ENCODE measurements around the gene CCDC192. TPM values are rescaled to one million over a fixed set of nuclear protein-coding genes. Genes with fewer than 3 reads are reported as not detected.
"Not testable (repeated sequence)": the region's sequence is repeated elsewhere in the genome, so short reads cannot be mapped to it uniquely, and the experiment has no call there.

The CCDC192 gene, protein sequence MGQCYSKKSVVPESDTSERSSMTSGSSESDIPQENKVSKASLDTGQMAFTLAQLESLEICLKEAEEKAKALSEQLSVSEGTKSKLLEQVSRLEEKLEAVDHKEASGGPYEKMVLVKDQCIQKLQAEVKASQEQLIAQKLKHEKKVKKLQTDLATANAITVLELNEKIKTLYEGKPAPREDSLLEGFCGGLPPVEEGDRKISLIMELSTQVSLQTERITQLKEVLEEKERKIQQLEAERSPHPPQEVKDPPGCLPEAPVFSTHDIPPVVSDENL
- total RNA-seq (not detected), polyA plus RNA-seq (0.41 TPM)

DNA sequence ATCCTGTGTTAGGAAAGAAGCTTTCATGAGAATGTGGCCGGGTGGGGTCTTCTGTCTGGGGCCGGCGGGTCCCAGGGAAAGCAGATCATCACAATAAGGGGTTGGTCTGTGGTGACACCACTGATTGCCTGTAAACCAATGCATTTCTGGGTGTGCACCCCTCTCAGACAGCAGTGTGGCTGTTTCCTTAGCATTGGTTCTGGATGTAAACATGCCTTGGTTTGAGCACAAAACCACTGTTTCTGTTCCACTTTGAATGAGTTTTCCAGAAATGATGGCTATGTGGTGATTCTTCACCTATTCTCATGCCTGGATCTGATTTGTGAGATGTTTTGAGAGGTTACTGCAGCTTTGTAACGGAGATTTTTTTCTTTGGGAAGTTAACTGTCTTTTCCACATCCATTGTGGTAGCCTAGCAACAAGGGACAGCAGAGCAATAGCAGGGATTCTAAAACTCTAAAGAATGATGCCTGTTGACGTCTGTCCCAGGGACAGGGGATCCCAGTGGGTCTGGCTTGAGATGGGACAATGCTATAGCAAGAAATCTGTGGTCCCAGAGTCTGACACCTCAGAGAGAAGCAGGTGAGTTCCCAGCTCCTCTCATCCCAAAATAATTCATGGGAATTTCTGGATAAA, at the start of gene CCDC192:
CCDC192 (plus strand) TSS at position 466 of the 636 bp plus-strand sequence; CDS start at position 521, 55 bp downstream.
- peaks cover 3% of the 10 kb centered on the region for H3K4me1 ChIP-seq (ENCODE audit: insufficient read depth)
- H3K27ac ChIP-seq (ENCODE audit: low read depth): no peak within 1 kb of the TSS
- WGBS: 75% methylated on average over 5 of the region's 5 CpGs
- no peak for DNase-seq (ENCODE audit: extremely low spot score)
- H3K4me3 ChIP-seq (ENCODE audit: low read depth, low read length): no peak within 1 kb of the TSS
- H3K36me3 ChIP-seq (ENCODE audit: insufficient read depth): no peaks in the 10 kb centered on the region

DNA sequence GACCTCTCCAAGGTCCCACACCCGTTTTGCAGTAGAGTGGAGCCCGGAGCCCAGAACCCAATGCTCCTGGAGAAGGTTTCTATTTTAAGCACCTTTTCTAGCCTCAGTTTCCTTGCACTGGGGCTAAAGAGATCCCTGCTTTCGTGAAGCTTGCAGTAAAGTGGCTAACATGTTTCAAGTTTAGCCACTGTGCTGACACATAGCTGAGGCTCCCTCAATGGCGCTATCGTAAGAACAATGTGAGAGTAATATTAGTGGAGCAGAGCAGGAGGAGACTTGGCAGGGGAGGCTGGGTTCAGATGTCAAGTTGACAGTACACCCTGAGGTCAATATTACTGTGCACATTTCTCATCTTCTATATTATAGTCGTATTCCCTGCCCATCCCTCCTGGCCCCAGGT, 46.4 kb upstream of the CCDC192 start:
- Histone ChIP-seq H3K4me3 (ENCODE audit: low read depth, low read length) (no peak overlapping the region), H3K4me1 (ENCODE audit: insufficient read depth) (no peaks in the 10 kb centered on the region), H3K36me3 (ENCODE audit: insufficient read depth) (no peaks in the 10 kb centered on the region), H3K27ac (ENCODE audit: low read depth) (no peak overlapping the region)
- DNase-seq (ENCODE audit: extremely low spot score): no peak
- 80% methylated on average over 6 of the region's 6 CpGs for whole genome bisulfite sequencing

DNA sequence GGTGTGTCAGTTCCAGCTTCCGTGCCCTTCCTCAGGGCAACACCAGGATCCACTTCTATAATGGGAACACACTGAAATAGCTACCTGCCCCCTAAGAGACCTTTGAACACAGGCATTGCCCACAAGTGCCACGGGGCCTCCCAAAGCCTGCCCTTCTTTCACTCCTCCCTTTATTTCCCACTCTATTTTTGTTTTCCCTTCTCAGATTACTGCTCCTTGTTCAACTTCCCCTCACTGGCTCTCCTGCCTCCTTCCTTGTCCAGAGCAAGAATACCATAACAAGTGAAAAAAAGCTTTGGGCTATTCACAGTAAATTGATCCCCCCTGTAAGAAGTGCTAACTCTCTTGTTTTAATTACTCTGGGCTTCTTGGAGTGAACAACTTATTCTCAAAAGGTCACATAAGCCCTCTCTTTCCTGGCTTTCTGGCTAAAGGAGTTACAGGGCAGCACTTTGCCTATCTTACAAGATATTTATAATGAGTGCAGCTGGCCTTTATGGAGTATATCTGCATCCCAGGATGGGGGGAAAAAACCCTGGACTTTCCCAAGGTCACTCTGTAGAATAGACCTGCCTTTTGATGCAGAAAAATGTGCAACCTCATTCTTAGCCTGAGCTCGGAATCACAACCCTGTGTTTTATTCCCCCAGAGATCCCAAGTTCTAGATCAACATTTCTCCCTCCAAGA, 43.0 kb upstream of the CCDC192 start:
- Histone ChIP-seq H3K27ac (ENCODE audit: low read depth) (no peak overlapping the region), H3K4me1 (ENCODE audit: insufficient read depth) (no peaks in the 10 kb centered on the region), H3K4me3 (ENCODE audit: low read depth, low read length) (no peak overlapping the region), H3K36me3 (ENCODE audit: insufficient read depth) (no peaks in the 10 kb centered on the region)
- no peak for DNase-seq (ENCODE audit: extremely low spot score)
- 62% methylated on average over 3 of the region's 3 CpGs for WGBS

DNA sequence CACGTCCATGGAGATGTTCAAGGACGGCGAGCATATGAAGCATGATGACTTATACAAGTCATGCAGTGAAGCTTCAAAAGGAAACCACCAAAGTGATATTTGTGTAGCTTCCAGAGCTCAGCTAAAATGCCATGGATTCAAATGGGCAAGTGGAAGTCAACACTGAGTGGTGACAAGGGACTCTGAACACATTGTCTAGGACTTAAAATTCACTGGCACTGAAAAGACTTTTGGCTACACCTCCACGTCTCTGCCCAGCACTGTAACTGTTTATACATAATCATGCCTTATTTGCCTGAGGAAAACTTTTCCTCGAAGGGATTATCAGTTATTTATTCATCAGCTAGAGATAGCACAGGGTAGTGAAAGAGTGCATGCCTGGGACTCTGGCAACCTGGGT, 39.1 kb upstream of the CCDC192 start:
- Histone ChIP-seq H3K36me3 (ENCODE audit: insufficient read depth) (no peaks in the 10 kb centered on the region), H3K4me3 (ENCODE audit: low read depth, low read length) (no peak overlapping the region), H3K4me1 (ENCODE audit: insufficient read depth) (no peaks in the 10 kb centered on the region), H3K27ac (ENCODE audit: low read depth) (no peak overlapping the region)
- 73% methylated on average over 5 of the region's 5 CpGs for WGBS
- DNase-seq (ENCODE audit: extremely low spot score): no peak

DNA sequence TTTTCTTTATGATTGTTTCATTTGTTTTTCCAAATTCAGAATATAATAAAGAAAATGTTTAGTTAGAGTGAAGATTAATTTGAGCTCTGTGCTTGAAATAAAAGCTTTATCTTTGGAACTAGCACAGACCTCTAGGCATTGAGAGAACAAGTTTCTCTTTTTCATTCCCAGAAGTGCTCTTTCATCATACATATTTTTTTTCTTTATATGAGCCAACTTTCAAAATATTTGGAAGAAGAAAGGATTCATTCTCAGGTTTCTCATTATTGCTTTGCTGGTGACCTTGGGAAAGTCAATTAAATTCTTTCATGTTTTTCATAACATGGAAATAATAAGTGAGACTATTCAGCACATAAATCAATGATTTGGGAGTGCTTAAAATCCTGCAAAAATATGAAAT, 37.5 kb upstream of the CCDC192 start:
- H3K4me1 ChIP-seq (ENCODE audit: insufficient read depth): no peaks in the 10 kb centered on the region
- DNase-seq (ENCODE audit: extremely low spot score): no peak
- H3K4me3 ChIP-seq (ENCODE audit: low read depth, low read length): no peak overlapping the region
- H3K36me3 ChIP-seq (ENCODE audit: insufficient read depth): no peaks in the 10 kb centered on the region
- H3K27ac ChIP-seq (ENCODE audit: low read depth): no peak overlapping the region

DNA sequence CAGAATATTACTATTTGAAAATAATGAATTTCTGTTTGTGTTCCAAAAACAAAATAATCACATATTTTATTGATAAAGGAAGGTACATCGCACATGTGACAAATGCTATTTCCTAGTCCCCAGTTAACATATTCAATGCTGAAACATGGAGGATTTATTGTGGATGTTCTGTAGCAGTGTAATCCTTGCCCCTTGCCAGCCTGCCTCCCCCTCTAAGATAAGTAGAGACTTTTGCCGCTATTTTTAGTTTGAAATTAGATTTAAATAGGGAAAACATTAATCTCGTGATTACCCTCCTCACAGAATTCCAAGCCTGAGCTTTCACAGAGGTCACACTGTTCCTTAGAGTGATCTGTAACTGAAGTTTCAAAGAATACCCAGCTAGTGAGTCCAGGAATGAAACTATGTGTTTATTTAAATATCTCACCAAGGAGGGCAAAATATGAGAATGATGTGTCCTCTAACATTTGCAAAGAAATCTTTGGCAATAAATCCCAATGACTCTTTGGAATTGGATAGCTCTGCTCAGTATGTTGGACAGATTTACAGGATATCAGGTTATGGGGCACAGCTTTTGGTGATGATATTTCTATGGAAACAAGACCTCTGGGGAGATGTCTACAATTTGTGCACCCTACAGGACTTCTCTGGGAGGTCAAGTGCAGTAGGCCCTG, 37.0 kb upstream of the CCDC192 start:
- H3K4me1 ChIP-seq (ENCODE audit: insufficient read depth): no peaks in the 10 kb centered on the region
- no peak for DNase-seq (ENCODE audit: extremely low spot score)
- no peaks in the 10 kb centered on the region for H3K36me3 ChIP-seq (ENCODE audit: insufficient read depth)
- 55% methylated on average over 3 of the region's 3 CpGs for WGBS
- no peak overlapping the region for H3K4me3 ChIP-seq (ENCODE audit: low read depth, low read length)
- H3K27ac ChIP-seq (ENCODE audit: low read depth): no peak overlapping the region

DNA sequence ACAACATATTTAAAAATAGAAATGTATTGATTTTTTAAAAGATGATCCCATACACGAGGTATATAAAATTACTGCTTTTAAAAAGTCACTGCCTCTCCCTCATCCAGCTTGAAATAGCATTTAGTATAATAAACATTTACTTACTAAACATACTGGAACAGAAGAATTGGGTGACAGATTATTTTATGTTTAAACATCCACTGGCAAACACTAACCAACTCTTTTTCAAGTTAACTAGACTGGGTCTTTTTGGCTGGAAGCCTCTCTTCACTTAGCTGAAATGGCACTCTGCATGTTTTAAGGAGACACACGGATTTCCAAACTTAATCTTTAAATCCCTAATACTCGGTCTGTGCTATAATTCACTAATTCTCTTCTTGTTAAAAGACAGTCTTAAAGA, 35.3 kb upstream of the CCDC192 start:
- DNase-seq (ENCODE audit: extremely low spot score): no peak
- H3K4me1 ChIP-seq (ENCODE audit: insufficient read depth): no peaks in the 10 kb centered on the region
- no peaks in the 10 kb centered on the region for H3K36me3 ChIP-seq (ENCODE audit: insufficient read depth)
- H3K4me3 ChIP-seq (ENCODE audit: low read depth, low read length): no peak overlapping the region
- H3K27ac ChIP-seq (ENCODE audit: low read depth): no peak overlapping the region
- 29% methylated on average over 3 of the region's 3 CpGs for WGBS

DNA sequence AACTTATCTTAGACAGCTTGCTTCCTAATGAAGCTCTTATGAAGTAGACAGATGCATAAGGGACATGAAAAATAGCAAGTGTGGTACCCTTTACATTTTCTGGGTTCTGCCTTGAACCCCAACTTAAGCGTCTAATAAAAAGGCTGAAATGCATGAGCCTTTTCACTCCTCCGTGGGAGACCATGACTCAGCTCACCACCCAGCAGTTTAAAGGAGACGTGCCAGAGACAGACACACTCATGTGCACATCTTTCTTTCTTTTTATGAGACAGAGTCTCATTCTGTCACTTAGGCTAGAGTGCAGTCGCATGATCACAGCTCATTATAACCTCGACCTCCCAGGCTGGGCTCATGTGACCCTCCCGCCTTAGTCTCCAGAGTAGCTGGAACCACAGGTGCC, 32.0 kb upstream of the CCDC192 start:
- Histone ChIP-seq H3K4me1 (ENCODE audit: insufficient read depth) (no peaks in the 10 kb centered on the region), H3K36me3 (ENCODE audit: insufficient read depth) (no peaks in the 10 kb centered on the region), H3K4me3 (ENCODE audit: low read depth, low read length) (no peak overlapping the region), H3K27ac (ENCODE audit: low read depth) (no peak overlapping the region)
- no peak for DNase-seq (ENCODE audit: extremely low spot score)
- 88% methylated on average over 6 of the region's 6 CpGs for WGBS

DNA sequence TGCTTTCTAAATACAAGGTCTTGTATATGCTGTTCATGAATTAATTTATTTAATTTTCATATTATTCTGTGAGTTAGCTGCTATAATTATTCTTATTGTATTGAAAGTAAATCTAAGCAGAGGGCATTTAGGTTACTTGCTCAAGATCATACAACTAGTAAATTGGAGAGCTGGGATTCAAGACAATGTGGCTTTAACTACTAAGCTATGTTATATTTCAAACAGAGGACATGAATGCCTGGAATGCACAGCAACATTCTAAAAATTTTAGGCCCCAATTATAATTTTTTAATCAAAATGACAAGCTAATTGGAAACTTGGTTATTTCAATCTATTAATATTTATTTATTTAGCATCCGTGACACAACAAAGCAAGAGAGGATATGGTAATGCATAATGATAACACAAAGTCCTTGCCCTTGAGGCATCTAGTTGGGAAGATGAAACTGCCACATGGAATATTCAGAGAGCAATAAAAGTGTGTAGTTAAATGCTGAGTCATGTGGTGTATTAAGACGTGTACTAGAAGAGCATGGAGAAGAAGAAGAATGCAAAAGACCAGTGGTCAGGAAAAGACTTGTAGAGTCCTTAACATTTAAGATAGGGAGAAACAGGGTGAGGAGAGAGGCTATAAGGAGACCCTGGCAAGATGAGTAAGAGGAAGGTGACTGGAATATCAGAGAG, 29.9 kb upstream of the CCDC192 start:
- Histone ChIP-seq H3K36me3 (ENCODE audit: insufficient read depth) (no peaks in the 10 kb centered on the region), H3K4me1 (ENCODE audit: insufficient read depth) (no peaks in the 10 kb centered on the region), H3K4me3 (ENCODE audit: low read depth, low read length) (no peak overlapping the region), H3K27ac (ENCODE audit: low read depth) (no peak overlapping the region)
- 58% methylated on average over 2 of the region's 2 CpGs for WGBS
- no peak for DNase-seq (ENCODE audit: extremely low spot score)

DNA sequence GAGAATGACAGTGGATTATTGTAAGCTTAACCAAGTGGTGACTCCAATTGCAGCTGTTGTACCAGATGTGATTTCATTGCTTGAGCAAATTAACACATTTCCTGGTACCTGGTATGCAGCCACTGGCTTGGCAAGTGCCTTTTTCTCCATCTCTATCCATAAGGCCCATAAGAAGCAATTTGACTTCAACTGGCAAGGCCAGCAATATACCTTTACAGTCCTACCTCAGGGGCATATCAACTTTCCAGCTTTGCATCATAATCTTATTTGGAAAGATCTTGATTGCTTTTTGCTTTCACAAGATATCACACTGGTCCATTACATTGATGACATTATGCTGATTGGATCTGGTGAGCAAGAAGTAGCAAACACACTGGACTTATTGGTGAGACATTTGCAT, 26.2 kb upstream of the CCDC192 start:
- H3K36me3 ChIP-seq (ENCODE audit: insufficient read depth); H3K27ac ChIP-seq (ENCODE audit: low read depth); H3K4me3 ChIP-seq (ENCODE audit: low read depth, low read length); DNase-seq (ENCODE audit: extremely low spot score); H3K4me1 ChIP-seq (ENCODE audit: insufficient read depth): not testable (repeated sequence)

DNA sequence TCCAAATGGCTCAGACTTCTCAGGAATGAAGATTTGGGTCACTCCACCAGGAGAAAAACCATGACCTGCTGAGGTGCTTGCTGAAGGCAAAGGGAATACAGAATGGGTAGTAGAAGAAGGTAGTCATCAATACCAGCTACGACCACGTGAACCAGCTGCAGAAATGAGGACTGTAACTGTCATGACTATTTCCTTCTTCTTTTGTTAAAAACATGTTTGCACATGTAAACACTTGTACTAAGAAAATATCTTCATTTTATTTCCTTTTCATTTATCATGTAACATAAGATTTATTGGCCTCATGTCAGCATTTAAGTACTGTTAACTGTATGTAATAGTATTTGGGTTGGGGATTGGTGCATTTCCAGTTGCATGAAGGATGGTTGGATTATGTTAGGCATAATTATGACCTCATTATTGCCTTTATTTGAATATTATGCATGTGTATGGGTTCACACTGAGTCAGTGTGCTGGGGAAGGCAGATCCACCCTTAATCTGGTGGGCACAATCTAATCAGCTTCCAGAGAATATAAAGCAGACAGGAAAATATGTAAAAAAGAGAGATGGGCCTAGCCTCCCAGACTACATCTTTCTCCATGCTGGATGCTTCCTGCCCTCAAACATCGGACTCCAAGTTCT, 23.4 kb upstream of the CCDC192 start:
- H3K4me1 ChIP-seq (ENCODE audit: insufficient read depth); DNase-seq (ENCODE audit: extremely low spot score): not testable (repeated sequence)
- 84% methylated on average over 3 of the region's 3 CpGs for WGBS

DNA sequence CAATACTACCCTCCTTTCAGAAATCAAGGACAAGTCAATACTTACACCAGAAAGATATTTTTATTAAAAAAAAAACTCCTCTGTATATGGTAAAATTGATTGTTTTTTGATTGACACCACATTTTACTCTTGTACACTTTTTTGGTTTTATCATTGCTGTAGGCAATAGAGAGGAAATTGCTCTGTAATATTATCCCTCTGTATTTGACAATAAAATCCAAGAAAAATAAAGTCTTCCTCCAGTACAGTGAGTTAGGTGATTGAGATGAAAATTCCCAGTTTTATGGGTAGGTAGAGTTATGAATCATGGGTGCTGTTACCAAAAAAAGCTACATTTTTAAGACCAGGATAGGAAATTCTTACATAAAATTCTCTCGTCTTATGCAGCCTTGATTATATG, 22.6 kb upstream of the CCDC192 start:
- no peak for DNase-seq (ENCODE audit: extremely low spot score)
- no peaks in the 10 kb centered on the region for H3K36me3 ChIP-seq (ENCODE audit: insufficient read depth)
- H3K4me1 ChIP-seq (ENCODE audit: insufficient read depth): no peaks in the 10 kb centered on the region
- no peak overlapping the region for H3K4me3 ChIP-seq (ENCODE audit: low read depth, low read length)
- H3K27ac ChIP-seq (ENCODE audit: low read depth): no peak overlapping the region
- 92% methylated on average over 1 of the region's 1 CpG for WGBS

More for the DNA sequence above, 23.4 kb upstream of the CCDC192 start:
- not testable (repeated sequence) for H3K36me3 ChIP-seq (ENCODE audit: insufficient read depth); H3K4me3 ChIP-seq (ENCODE audit: low read depth, low read length); H3K27ac ChIP-seq (ENCODE audit: low read depth)

DNA sequence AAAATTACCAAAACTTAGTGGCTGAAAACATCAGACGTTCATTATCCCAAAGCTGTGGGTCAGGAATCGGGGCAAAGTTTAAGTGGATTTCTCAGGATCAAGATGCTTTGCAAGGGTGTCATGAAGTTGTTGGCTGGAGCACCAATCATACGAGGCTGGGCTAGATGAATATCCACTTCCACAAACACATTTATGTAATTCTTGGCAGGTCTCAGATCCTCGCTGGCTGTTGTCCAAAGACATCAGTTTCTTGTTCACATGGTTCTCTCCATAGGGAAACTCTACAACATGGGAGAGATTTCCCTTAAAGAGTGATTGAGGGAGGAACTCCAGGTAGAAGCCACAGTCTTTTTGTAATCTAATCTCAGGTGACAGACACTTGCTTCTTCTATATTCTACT, 20.2 kb upstream of the CCDC192 start:
- DNase-seq (ENCODE audit: extremely low spot score): no peak
- Histone ChIP-seq H3K4me1 (ENCODE audit: insufficient read depth) (no peaks in the 10 kb centered on the region), H3K4me3 (ENCODE audit: low read depth, low read length) (no peak overlapping the region), H3K27ac (ENCODE audit: low read depth) (no peak overlapping the region), H3K36me3 (ENCODE audit: insufficient read depth) (no peaks in the 10 kb centered on the region)
- WGBS: 57% methylated on average over 4 of the region's 4 CpGs
